Body of pancreas (tissue), 4 donors: ENCODE measurements around the gene FMO4.

Source experiments
- CTCF ChIP-seq, 7 experiments: fragments of 450-650 bp in 4 of 7; fragments of 200-600 bp in 3 of 7; sonication (generic) in 3 of 7; IDR thresholded peaks; one replicate each; pipeline ENCODE4 v1.5.1; 2016 to 2019; ENCODE audit warnings: antibody characterized with exemption in 7 of 7
- POLR2A ChIP-seq, 3 donors: fragments of 450-650 bp; IDR thresholded peaks; one replicate each; pipeline ENCODE4 v1.6.1; 2016; ENCODE audit warnings: antibody characterized with exemption in 3 of 3, mild to moderate bottlenecking in 2 of 3

- no peak for TF ChIP-seq CTCF (IDR thresholded peaks at IDR 0.05)
- no peak for TF ChIP-seq POLR2A (IDR thresholded peaks at IDR 0.05)
These were observed 38.0 kb downstream of the FMO4 start for GRCh38 chr1:171351961-171352360.
